NCI-H2227 (cell line): ENCODE measurements around the gene RCE1.
A peak's percentile ranks its signal among the peaks of the same experiment; 100 is the strongest.

Source experiments
- DNase-seq: peaks from one replicate; lab custom pipeline; 2025; ENCODE audit not compliant: unreplicated experiment; lab: John Stamatoyannopoulos, UW

The RCE1 gene

GRCh38 chr11:66868082-66868725, 25.0 kb downstream of the RCE1 start:
- DNase-seq = no peak

GRCh38 chr11:66868726-66869566, 25.7 kb downstream of the RCE1 start:
- no peak for DNase-seq

DNA sequence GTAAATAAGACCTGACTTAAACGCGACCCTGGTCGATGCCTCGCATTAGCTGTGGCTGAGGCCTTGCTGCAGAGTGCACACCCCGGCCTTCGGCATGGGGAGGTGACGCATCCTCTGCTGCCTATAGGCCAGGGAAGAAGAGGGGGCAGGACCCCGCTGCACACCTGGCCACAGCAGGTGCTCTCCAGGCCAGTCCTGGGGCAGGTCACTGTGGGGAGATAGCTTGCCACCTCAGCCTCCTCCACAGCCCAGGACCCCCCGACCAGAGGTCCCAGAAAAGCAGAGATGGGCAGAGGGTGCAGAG, 26.3 kb downstream of the RCE1 start:
- DNase-seq = no peak

- DNase-seq = no peak
These were observed 26.9 kb downstream of the RCE1 start for GRCh38 chr11:66870131-66870530.

- no peak for DNase-seq
These were observed 27.6 kb downstream of the RCE1 start for GRCh38 chr11:66870616-66871520.

- DNase-seq = no peak
These were observed 28.3 kb downstream of the RCE1 start for GRCh38 chr11:66871521-66871901.

DNA sequence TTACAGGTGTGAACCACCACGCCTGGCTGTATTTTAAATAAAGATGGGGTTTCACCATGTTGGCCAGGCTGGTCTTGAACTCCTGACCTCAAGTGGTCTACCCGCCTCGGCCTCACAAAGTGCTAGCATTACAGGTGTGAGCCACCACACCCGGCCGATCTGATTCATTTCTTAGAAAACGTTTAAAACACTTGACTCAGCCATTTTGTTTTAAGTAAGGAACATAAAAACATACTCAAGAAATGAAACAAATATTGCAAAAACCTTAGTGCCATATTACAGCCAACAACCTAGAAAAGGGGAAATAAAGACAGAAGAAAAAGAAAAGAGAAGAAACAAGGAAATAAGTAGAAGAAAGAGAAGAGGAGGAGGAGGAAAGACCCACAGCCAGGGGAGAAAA, 31.0 kb downstream of the RCE1 start:
- no peak for DNase-seq

- DNase-seq = no peak
These were observed 32.1 kb downstream of the RCE1 start for GRCh38 chr11:66875378-66875777.

GRCh38 chr11:66877588-66878385, 34.5 kb downstream of the RCE1 start:
- no peak for DNase-seq

DNA sequence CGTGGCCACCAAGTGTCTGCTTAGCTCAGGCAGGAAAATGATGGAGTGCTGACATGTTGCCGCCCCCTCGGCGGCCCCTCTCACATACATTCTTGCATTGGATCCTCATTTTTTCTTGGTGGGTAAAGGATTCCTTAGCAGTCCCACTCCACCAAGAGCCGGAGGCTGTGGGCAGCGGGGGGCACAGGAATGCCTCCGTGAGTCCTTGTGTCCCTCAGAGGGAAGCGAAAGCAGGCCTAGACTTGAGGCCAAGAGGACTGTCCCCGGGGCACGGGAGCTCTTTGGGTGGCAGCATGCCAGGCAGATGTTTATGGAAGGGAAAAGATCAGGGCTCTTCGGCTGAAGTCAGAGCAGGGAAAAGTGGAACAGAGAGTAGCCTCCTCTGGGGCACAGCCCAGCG, 35.2 kb downstream of the RCE1 start:
- no peak for DNase-seq

DNA sequence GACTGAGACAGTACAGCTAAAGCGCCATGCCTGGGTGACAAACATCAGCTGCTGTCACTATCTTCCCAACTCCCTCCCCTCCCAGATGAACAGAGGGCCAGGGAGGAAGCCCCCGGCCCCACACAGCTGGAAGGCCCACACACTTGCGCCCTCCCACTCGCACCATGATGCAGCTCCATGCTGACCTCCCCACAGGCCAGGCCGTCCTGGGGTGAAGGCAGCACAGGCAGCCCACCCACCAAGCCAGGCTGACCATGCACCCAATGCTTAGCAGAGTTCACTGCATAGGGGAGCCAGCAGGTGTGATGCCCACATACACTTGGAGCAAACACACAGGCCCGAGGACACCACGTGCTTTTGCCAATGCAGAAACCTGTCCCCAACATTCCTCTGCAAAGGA, 35.8 kb downstream of the RCE1 start:
- DNase-seq = no peak

- DNase-seq = no peak
These were observed 36.3 kb downstream of the RCE1 start for GRCh38 chr11:66879583-66879982.

- no peak for DNase-seq
These were observed 36.8 kb downstream of the RCE1 start for GRCh38 chr11:66879999-66880398.

DNA sequence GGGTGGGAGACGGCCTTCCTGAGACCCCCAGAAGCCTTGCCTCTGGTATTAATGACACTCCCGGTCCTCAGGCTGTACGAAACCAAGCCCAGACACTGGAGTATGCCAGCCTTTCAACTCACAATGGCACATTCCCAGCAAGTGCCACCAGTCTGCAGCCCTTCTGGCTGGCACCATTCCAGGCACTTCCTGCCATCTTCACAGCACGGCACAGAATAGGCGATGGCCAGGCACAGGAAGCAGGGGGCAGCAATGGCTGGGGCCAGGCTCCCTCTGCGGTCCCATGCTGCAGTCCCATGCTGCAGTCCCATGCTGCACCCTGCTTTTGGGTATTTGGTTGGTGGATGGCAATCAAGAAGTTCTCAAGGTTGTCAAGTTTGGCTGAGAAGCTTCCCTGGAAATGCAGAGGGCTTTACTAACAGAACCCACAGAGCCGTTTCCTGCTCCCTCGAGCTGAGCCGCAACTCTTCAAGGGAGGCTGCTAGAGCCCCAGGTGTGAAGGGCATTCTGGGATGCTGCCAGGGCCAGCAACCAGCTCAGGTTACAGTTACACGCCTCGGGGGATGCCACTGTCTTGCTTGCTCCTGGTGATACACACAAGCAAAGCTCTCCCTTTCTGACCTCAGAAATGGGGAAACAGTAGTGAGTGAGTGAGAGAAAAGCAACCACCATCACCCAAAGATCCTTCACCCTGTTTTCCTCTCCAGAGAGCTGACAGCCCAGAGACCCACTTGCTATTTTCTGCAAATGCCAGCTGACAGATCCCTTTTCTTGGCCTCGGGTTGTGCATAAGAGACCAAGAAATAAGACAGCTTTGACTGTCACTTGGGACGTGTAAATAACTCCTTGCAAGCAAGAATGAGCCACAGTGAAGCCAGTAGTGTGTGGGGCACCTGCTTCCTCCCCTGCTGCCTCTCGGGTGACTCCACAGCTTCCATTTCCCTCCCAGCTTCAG, 37.5 kb downstream of the RCE1 start:
- no peak for DNase-seq

GRCh38 chr11:66881451-66881835, 38.2 kb downstream of the RCE1 start:
- no peak for DNase-seq

GRCh38 chr11:66881927-66882452, 38.7 kb downstream of the RCE1 start:
- no peak for DNase-seq

DNA sequence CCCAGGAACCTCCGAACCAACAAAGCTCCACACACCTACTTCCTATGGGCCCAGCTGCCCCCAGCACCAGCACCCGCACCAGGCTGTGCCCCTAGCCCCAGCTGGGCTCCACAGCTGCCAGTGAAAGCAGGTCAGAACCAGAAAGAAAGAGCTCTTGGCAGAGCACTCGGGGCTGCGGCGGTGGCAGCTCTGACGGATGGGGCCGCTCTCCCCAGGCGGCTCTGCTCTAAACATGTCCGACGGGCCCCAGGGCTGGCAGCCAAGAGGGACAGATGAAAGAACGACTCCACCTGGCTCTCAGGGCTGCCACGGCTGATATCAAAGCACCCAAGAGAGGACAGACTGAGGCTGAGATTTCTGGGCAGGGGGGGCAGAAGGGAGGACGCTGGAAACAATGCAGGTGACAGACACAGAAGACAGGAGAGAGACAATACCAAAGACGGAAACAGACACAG, 39.3 kb downstream of the RCE1 start:
- DNase-seq = no peak

DNA sequence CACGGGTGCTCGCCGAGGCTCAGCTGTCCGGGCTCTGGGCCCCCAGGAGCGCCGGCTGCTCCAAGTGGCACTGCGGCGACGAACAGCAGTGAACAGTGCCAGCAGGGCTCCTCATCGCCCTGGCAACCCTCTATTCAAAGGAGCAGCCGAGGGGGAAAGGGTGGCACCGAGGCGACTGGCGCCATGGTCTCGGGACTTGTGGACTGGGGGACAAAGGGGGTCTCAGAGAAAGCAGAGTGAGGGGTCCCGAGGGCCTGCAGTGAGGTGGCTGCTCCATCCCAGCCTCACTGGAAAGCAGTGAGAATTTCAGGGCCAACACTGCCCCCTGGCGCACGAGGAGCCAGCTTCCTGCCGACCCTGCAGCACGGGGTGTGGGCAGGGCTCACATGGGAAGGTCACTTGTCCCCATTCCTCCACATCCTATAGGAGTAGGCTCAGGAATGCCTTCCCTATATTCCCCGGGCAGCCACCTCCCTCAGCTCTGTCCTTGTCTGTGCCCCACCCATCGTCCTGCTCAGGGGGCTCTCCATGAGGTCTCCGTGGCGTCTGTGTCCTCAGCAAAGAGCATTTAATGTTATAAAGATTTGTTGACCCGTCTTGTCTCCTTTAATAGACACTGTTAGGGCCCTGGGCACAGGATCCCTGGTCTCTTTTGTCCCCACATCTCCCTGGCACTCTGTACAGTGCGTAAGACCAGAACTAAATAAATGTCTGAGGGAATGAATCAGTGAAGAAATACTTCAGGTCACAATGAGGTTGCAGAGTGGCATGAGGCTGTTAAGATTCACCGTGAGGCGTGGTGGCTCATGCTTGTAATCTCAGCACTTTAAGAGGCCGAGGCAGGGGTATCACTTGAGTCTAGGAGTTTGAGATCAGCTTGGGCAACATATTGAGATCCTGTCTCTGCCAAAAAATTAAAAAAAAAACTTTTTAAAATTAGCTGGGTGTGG, 40.0 kb downstream of the RCE1 start:
- peak; percentile 84 for DNase-seq
